ENCODE measurements around the gene CYP19A1.

DNA sequence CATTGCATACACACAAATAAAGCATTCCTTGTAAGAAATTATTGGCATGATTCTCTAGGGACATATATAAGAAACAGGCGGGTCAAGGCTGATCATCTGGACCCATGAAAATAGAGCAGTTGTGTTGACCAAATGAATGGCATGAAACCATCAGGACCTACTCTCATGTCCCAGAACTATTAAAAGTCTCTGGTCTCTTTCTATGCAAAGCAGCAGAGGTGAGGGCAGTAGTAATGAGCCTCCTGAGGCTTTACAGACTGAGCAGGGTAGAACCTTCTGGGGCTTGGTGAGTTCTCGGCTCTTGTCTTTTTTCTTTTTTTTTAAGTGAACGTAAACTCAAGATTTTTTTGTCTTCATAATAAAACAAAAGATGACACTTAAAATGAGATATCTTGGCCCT, 12.3 kb upstream of the CYP19A1 start:
- TF ChIP-seq, protein P1, sequence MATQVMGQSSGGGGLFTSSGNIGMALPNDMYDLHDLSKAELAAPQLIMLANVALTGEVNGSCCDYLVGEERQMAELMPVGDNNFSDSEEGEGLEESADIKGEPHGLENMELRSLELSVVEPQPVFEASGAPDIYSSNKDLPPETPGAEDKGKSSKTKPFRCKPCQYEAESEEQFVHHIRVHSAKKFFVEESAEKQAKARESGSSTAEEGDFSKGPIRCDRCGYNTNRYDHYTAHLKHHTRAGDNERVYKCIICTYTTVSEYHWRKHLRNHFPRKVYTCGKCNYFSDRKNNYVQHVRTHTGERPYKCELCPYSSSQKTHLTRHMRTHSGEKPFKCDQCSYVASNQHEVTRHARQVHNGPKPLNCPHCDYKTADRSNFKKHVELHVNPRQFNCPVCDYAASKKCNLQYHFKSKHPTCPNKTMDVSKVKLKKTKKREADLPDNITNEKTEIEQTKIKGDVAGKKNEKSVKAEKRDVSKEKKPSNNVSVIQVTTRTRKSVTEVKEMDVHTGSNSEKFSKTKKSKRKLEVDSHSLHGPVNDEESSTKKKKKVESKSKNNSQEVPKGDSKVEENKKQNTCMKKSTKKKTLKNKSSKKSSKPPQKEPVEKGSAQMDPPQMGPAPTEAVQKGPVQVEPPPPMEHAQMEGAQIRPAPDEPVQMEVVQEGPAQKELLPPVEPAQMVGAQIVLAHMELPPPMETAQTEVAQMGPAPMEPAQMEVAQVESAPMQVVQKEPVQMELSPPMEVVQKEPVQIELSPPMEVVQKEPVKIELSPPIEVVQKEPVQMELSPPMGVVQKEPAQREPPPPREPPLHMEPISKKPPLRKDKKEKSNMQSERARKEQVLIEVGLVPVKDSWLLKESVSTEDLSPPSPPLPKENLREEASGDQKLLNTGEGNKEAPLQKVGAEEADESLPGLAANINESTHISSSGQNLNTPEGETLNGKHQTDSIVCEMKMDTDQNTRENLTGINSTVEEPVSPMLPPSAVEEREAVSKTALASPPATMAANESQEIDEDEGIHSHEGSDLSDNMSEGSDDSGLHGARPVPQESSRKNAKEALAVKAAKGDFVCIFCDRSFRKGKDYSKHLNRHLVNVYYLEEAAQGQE (IDR thresholded peaks at IDR 0.05; ENCODE audit: insufficient read depth in 1 of 2, low read depth in 2 of 2, low read length in 2 of 2), result no peak
- TF ChIP-seq POLR2AphosphoS5 (IDR thresholded peaks at IDR 0.05; ENCODE audit: low read depth, low read length), result no peak

Data from PFSK-1 (cell line).